PFSK-1 (cell line): ENCODE results near the gene MAPK12.

Experiments
- FOXP2 ChIP-seq: optimal IDR thresholded peaks from 2 replicates; pipeline ENCODE3; 2011; ENCODE audit warnings: borderline replicate concordance, control low read depth, inconsistent platforms; ENCODE audit not compliant: insufficient read depth; ENCODE audit errors: extremely low read length, extremely low read depth
- POLR2AphosphoS5 ChIP-seq: IDR thresholded peaks from 2 replicates; pipeline ENCODE4 v1.6.1; 2012; ENCODE audit warnings: low read depth, mild to moderate bottlenecking, control low read depth, low read length, moderate library complexity
- REST ChIP-seq, 2 experiments: IDR thresholded peaks; 2 replicates each; pipeline versions ENCODE4 v1.6.1 to v1.8.0; 2011 to 2012; ENCODE audit warnings: low read depth in 2 of 2, low read length in 2 of 2, control low read depth in 1 of 2, inconsistent platforms in 1 of 2, mild to moderate bottlenecking in 1 of 2, moderate library complexity in 1 of 2; ENCODE audit not compliant: insufficient read depth in 1 of 2
- SIN3A ChIP-seq: IDR thresholded peaks from 2 replicates; pipeline ENCODE4 v1.6.1; 2012; ENCODE audit warnings: mild to moderate bottlenecking, low read length, moderate library complexity, borderline replicate concordance; ENCODE audit not compliant: insufficient read depth
- TAF1 ChIP-seq: IDR thresholded peaks from 2 replicates; pipeline ENCODE4 v1.6.1; 2012; ENCODE audit warnings: low read length, control low read depth, borderline replicate concordance; ENCODE audit not compliant: insufficient read depth

MAPK12 gene

GRCh38 chr22:50227579-50228215, 33.8 kb downstream of the MAPK12 start:
- no peak for TF ChIP-seq SIN3A
- TF ChIP-seq FOXP2: no peak
- TF ChIP-seq TAF1: no peak
- no peak for TF ChIP-seq REST (IDR thresholded peaks at IDR 0.05; ENCODE audit: insufficient read depth in 1 of 2, low read depth in 2 of 2, low read length in 2 of 2)
- no peak for TF ChIP-seq POLR2AphosphoS5

- no peak for TF ChIP-seq POLR2AphosphoS5
- TF ChIP-seq REST (IDR thresholded peaks at IDR 0.05; ENCODE audit: insufficient read depth in 1 of 2, low read depth in 2 of 2, low read length in 2 of 2): no peak
- TF ChIP-seq SIN3A: no peak
Observed at GRCh38 chr22:50226875-50227165, 34.7 kb downstream of the MAPK12 start.

GRCh38 chr22:50226063-50226874, 35.2 kb downstream of the MAPK12 start:
- TF ChIP-seq REST (IDR thresholded peaks at IDR 0.05; ENCODE audit: insufficient read depth in 1 of 2, low read depth in 2 of 2, low read length in 2 of 2) (no peak), SIN3A (no peak), TAF1 (no peak), FOXP2 (no peak), POLR2AphosphoS5 (no peak)

- TF ChIP-seq TAF1: no peak
- no peak for TF ChIP-seq FOXP2
- TF ChIP-seq REST (IDR thresholded peaks at IDR 0.05; ENCODE audit: insufficient read depth in 1 of 2, low read depth in 2 of 2, low read length in 2 of 2): no peak
- no peak for TF ChIP-seq SIN3A
- no peak for TF ChIP-seq POLR2AphosphoS5
Observed at GRCh38 chr22:50225200-50225969, 36.1 kb downstream of the MAPK12 start.
